HL-60 (cell line): Measurements from ENCODE around the gene TBC1D12.

ENCODE experiments used
- GABPA ChIP-seq: IDR thresholded peaks from 2 replicates; pipeline ENCODE4 v1.6.1; 2012; ENCODE audit warnings: low read depth
- POLR2AphosphoS5 ChIP-seq: IDR thresholded peaks from 2 replicates; pipeline ENCODE4 v1.6.1; 2012; ENCODE audit warnings: low read depth
- SPI1 ChIP-seq: IDR thresholded peaks from 2 replicates; pipeline ENCODE4 v1.6.1; 2012; ENCODE audit warnings: low read depth, mild to moderate bottlenecking, borderline replicate concordance
- TF ChIP-seq, protein P1 (sequence below): IDR thresholded peaks from 2 replicates; pipeline ENCODE4 v1.6.1; 2012; ENCODE audit warnings: low read depth; ENCODE audit not compliant: insufficient replicate concordance
- TF ChIP-seq, protein P2 (sequence below): IDR thresholded peaks from one replicate; pipeline ENCODE4 v1.5.1; 2011; ENCODE audit warnings: low read length, control low read depth, inconsistent platforms; ENCODE audit not compliant: insufficient read depth

DNA sequence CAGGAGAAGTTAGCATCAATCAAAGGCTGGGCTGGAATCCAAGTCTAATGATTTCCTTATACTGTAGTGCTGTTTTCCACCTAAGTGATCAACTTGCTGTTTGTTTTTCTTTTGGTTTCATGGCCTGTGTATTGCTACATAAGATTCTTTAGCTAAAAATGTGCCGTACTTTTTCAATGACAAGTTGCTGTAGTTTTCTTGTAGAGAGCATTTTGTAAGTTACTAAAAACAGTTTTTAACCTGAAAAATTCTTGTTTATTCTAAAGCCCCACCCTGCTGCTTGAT, 144.5 kb downstream of the TBC1D12 start:
- TF ChIP-seq, protein P1, sequence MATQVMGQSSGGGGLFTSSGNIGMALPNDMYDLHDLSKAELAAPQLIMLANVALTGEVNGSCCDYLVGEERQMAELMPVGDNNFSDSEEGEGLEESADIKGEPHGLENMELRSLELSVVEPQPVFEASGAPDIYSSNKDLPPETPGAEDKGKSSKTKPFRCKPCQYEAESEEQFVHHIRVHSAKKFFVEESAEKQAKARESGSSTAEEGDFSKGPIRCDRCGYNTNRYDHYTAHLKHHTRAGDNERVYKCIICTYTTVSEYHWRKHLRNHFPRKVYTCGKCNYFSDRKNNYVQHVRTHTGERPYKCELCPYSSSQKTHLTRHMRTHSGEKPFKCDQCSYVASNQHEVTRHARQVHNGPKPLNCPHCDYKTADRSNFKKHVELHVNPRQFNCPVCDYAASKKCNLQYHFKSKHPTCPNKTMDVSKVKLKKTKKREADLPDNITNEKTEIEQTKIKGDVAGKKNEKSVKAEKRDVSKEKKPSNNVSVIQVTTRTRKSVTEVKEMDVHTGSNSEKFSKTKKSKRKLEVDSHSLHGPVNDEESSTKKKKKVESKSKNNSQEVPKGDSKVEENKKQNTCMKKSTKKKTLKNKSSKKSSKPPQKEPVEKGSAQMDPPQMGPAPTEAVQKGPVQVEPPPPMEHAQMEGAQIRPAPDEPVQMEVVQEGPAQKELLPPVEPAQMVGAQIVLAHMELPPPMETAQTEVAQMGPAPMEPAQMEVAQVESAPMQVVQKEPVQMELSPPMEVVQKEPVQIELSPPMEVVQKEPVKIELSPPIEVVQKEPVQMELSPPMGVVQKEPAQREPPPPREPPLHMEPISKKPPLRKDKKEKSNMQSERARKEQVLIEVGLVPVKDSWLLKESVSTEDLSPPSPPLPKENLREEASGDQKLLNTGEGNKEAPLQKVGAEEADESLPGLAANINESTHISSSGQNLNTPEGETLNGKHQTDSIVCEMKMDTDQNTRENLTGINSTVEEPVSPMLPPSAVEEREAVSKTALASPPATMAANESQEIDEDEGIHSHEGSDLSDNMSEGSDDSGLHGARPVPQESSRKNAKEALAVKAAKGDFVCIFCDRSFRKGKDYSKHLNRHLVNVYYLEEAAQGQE: no peak
- TF ChIP-seq, protein P2, sequence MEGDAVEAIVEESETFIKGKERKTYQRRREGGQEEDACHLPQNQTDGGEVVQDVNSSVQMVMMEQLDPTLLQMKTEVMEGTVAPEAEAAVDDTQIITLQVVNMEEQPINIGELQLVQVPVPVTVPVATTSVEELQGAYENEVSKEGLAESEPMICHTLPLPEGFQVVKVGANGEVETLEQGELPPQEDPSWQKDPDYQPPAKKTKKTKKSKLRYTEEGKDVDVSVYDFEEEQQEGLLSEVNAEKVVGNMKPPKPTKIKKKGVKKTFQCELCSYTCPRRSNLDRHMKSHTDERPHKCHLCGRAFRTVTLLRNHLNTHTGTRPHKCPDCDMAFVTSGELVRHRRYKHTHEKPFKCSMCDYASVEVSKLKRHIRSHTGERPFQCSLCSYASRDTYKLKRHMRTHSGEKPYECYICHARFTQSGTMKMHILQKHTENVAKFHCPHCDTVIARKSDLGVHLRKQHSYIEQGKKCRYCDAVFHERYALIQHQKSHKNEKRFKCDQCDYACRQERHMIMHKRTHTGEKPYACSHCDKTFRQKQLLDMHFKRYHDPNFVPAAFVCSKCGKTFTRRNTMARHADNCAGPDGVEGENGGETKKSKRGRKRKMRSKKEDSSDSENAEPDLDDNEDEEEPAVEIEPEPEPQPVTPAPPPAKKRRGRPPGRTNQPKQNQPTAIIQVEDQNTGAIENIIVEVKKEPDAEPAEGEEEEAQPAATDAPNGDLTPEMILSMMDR: no peak
- TF ChIP-seq SPI1: no peak
- TF ChIP-seq POLR2AphosphoS5: no peak
- no peak for TF ChIP-seq GABPA
